K562 (cell line): ENCODE results near the gene FAM193A. TPM values are rescaled to one million over a fixed set of nuclear protein-coding genes. Genes with fewer than 3 reads are reported as not detected.

ENCODE experiments used
- ATAC-seq: fragments of 200-7000 bp; cut with Tn5 transposase; 3 replicates; pipeline ENCODE4 v1.9.1; 2020; ENCODE audit warnings: moderate library complexity
- BruUV-seq: library from RNA; stranded (reverse); fragments of 400-500 nt; replicated peaks from 2 replicates; lab custom pipeline; 2021; lab: Mats Ljungman, UMichigan
- CTCF ChIA-PET: fragments of 300-600 bp; formaldehyde crosslinking; extraction: SDS; loops from one replicate; lab custom pipeline; 2021; ENCODE audit warnings: low intra/inter-chr PET ratio; lab: Yijun Ruan, JAX
- POLR2A ChIA-PET: fragments of 300-600, 350-650 bp; sonication (Branson Sonifier 250); formaldehyde crosslinking; extraction: SDS; loops from one replicate; lab custom pipeline; 2021; ENCODE audit warnings: antibody characterized with exemption, inconsistent platforms; lab: Yijun Ruan, JAX
- DNase-seq, 4 experiments: peaks; one replicate each; pipeline versions ENCODE4 v3.0.0 to v3.0.0-alpha.2; 2011 to 2018; ENCODE audit warnings: low spot score in 3 of 4, mixed read lengths in 3 of 4; ENCODE audit errors: extremely low read depth in 1 of 4
- FAIRE-seq: peaks from 2 replicates; lab custom pipeline; 2011; peaks lifted over from hg19 to GRCh38; lab: Jason Lieb, UNC
- H2AFZ ChIP-seq: 2 replicates; pipeline ENCODE4 v1.6.0; 2011; ENCODE audit warnings: low read depth, low read length, control low read depth, inconsistent platforms
- H3K27ac ChIP-seq: fragments of 200-600 bp; 3 replicates; pipeline ENCODE4 v1.8.0; 2011; ENCODE audit warnings: low read depth, mild to moderate bottlenecking, control low read depth, inconsistent platforms, low read length, moderate library complexity, mixed read lengths; ENCODE audit errors: extremely low read depth
- H3K27me3 ChIP-seq, 2 experiments: fragments of 300-600 bp in 1 of 2; 2 replicates in 1 of 2; 3 replicates in 1 of 2; pipeline versions ENCODE4 v1.6.0 to v1.8.0; 2011; ENCODE audit warnings: inconsistent platforms in 2 of 2, low read length in 2 of 2, mild to moderate bottlenecking in 1 of 2, mixed read lengths in 1 of 2, moderate library complexity in 1 of 2; ENCODE audit not compliant: control insufficient read depth in 2 of 2, insufficient read depth in 2 of 2
- H3K36me3 ChIP-seq: fragments of 300-600 bp; 3 replicates; pipeline ENCODE4 v1.8.0; 2011; ENCODE audit warnings: mild to moderate bottlenecking, low read length, inconsistent platforms; ENCODE audit not compliant: control insufficient read depth, insufficient read depth
- H3K4me1 ChIP-seq, 2 experiments: fragments of 200-600 bp in 1 of 2; replicated peaks in 1 of 2; 2 replicates in 1 of 2; 3 replicates in 1 of 2; pipeline versions ENCODE4 v1.5.1 to v1.8.0; 2011; ENCODE audit warnings: inconsistent platforms in 2 of 2, low read length in 2 of 2, mild to moderate bottlenecking in 1 of 2, mixed read lengths in 1 of 2, moderate library complexity in 1 of 2; ENCODE audit not compliant: control insufficient read depth in 2 of 2, insufficient read depth in 2 of 2
- H3K4me2 ChIP-seq: 2 replicates; pipeline ENCODE4 v1.6.1; 2011; ENCODE audit warnings: low read length, control low read depth, inconsistent platforms, mixed read lengths; ENCODE audit not compliant: insufficient read depth
- H3K4me3 ChIP-seq: fragments of 200-600 bp; sonication (generic), shearing (Covaris generic); 2 replicates; pipeline ENCODE4 v1.5.1; 2016; ENCODE audit warnings: control low read depth, inconsistent platforms
- H3K79me2 ChIP-seq: fragments of 200-600 bp; 3 replicates; pipeline ENCODE4 v1.8.0; 2011; ENCODE audit warnings: low read length, inconsistent platforms; ENCODE audit not compliant: control insufficient read depth, insufficient read depth
- H3K9ac ChIP-seq, 2 experiments: 2 replicates each; pipeline versions ENCODE4 v1.6.0 to v1.6.1; 2011; ENCODE audit warnings: low read depth in 2 of 2, low read length in 2 of 2, control low read depth in 1 of 2, inconsistent platforms in 1 of 2, mild to moderate bottlenecking in 1 of 2, mixed read lengths in 1 of 2; ENCODE audit not compliant: insufficient read depth in 1 of 2
- H3K9me1 ChIP-seq: one replicate; pipeline ENCODE4 v1.6.0; 2011; ENCODE audit warnings: inconsistent platforms, mild to moderate bottlenecking, low read length, moderate library complexity; ENCODE audit not compliant: control insufficient read depth, insufficient read depth
- H3K9me3 ChIP-seq: replicated peaks from 2 replicates; pipeline ENCODE4 v1.5.1; 2011; ENCODE audit warnings: low read depth, low read length, inconsistent platforms; ENCODE audit not compliant: control insufficient read depth, insufficient read depth
- H4K20me1 ChIP-seq: replicated peaks from 2 replicates; pipeline ENCODE4 v1.6.1; 2011; ENCODE audit warnings: low read length, inconsistent platforms, mixed read lengths; ENCODE audit not compliant: control insufficient read depth, insufficient read depth
- CHD1 ChIP-seq: fragments of 200-600 bp; sonication (generic); IDR thresholded peaks from one replicate; pipeline ENCODE4 v1.6.1; 2012; ENCODE audit warnings: mild to moderate bottlenecking, moderate library complexity, low read length, inconsistent platforms
- NR3C1 ChIP-seq: sonication (generic); formaldehyde crosslinking; IDR thresholded peaks from 2 replicates; pipeline ENCODE4 v1.8.1; 2022; ENCODE audit warnings: missing genetic modification reagents
- RBM34 ChIP-seq: fragments of 200-400 bp; formaldehyde crosslinking; IDR thresholded peaks from 2 replicates; pipeline ENCODE4 v1.6.1; 2018; ENCODE audit warnings: low read length, borderline replicate concordance; ENCODE audit not compliant: insufficient read depth
- SETDB1 ChIP-seq: IDR thresholded peaks from one replicate; pipeline ENCODE4 v1.6.1; 2012; ENCODE audit warnings: low read length, control low read depth, inconsistent platforms
- TARDBP ChIP-seq: fragments of 450-650 bp; IDR thresholded peaks from 2 replicates; pipeline ENCODE4 v1.6.1; 2016
- TGIF2 ChIP-seq: sonication (generic); formaldehyde crosslinking; IDR thresholded peaks from 2 replicates; pipeline ENCODE4 v1.8.1; 2022; ENCODE audit warnings: mild to moderate bottlenecking, missing genetic modification reagents, moderate library complexity
- YY1 ChIP-seq, 3 experiments: IDR thresholded peaks; 2 replicates each; pipeline ENCODE4 v1.6.1; 2011; ENCODE audit warnings: low read length in 2 of 3, mild to moderate bottlenecking in 2 of 3, moderate library complexity in 2 of 3, borderline replicate concordance in 1 of 3, control low read depth in 1 of 3, low read depth in 1 of 3; ENCODE audit not compliant: insufficient read depth in 3 of 3, insufficient replicate concordance in 2 of 3, control insufficient read depth in 1 of 3, insufficient read length in 1 of 3; ENCODE audit errors: extremely low read depth in 1 of 3
- ZNF165 ChIP-seq: fragments of 250-450 bp; sonication (Bioruptor Pico); IDR thresholded peaks from 2 replicates; pipeline ENCODE4 v1.4.0; 2020; ENCODE audit warnings: borderline replicate concordance
- ZNF431 ChIP-seq: sonication (generic); formaldehyde crosslinking; IDR thresholded peaks from 2 replicates; pipeline ENCODE4 v1.8.0; 2022; ENCODE audit warnings: mild to moderate bottlenecking, missing genetic modification reagents
- WGBS: fragments of 100-300 bp; shearing (Covaris generic); methylation state at CpG from one replicate; pipeline ENCODE4 v1.1.6; 2016; ENCODE audit warnings: low coverage, mixed read lengths; ENCODE audit not compliant: insufficient coverage; ENCODE audit errors: missing lambda C conversion rate; 5-methylcytosine and 5-hydroxymethylcytosine counted together
- in situ Hi-C: fragments of 300-500 bp; cut with MboI; formaldehyde crosslinking; loops from 4 replicates; pipeline ENCODE4 v1.15.0; 2018; ENCODE audit warnings: inconsistent platforms, mixed read lengths
- intact Hi-C: fragments of 100-400 bp; cut with micrococcal nuclease; formaldehyde crosslinking; loops from 2 replicates; pipeline ENCODE4 v1.14.2; 2022
- polyA plus RNA-seq, 8 experiments: library from polyadenylated mRNA; depleted of rRNA in 4 of 8; stranded (reverse) in 5 of 8; unstranded in 3 of 8; fragments of >200 nt; fragmentation: Nextera tagmentation in 2 of 8; fragmentation: Illumina TruSeq in 1 of 8; extraction: Ambion mirVana in 2 of 8; extraction: Trizol in 1 of 8; gene quantifications; 2 replicates each; pipeline versions ENCODE4 v1.2.1 to v1.2.3, GENCODE V29; 2011 to 2014; ENCODE audit warnings: inconsistent platforms in 1 of 8, missing spikeins in 1 of 8
- total RNA-seq, 7 experiments: library from RNA; depleted of rRNA in 6 of 7; stranded (reverse); fragments of >200 nt in 6 of 7; fragmentation: Illumina TruSeq in 2 of 7; extraction: Trizol in 2 of 7; gene quantifications; 2 replicates each; pipeline versions ENCODE4 v1.2.1 to v1.2.3, GENCODE V29; 2011 to 2021; ENCODE audit warnings: low replicate concordance in 1 of 7

The FAM193A gene
- total and polyA plus RNA-seq, 9 of the 15 experiments (the other 6 are each of a cell fraction or from before 2014, with no cell fraction given): 0.46 to 24.6 (median 9.6) TPM

- Histone ChIP-seq H3K4me3 (no peak overlapping the region), H3K9me3 (no peaks in the 10 kb centered on the region), H3K4me1 (no peaks in the 10 kb centered on the region), H3K79me2 (no peaks in the 10 kb centered on the region), H3K36me3 (peaks cover 67% of the 10 kb centered on the region), H3K9ac (no peak overlapping the region), H3K27ac (no peak overlapping the region), H4K20me1 (0 out of 2 replicates have a peak, but pooled peaks cover 3% of the 10 kb centered on the region), H3K27me3 (no peaks in the 10 kb centered on the region), H3K9me1 (no peaks in the 10 kb centered on the region), H2AFZ (no peak overlapping the region), H3K4me2 (no peak overlapping the region)
- TF ChIP-seq ZNF431 (no peak), ZNF165 (CRISPR knock-in tag) (no peak), SETDB1 (no peak), RBM34 (no peak), NR3C1 (CRISPR knock-in tag) (no peak), YY1 (IDR thresholded peaks at IDR 0.05; ENCODE audit: borderline replicate concordance in 1 of 3, control insufficient read depth in 1 of 3, extremely low read depth in 1 of 3, insufficient read depth in 3 of 3, insufficient read length in 1 of 3, insufficient replicate concordance in 2 of 3, low read depth in 1 of 3, low read length in 2 of 3) (no peak), CHD1 (no peak), TGIF2 (no peak), TARDBP (no peak)
- no peak for DNase-seq
- ChIA-PET POLR2A (no interaction called here), CTCF (no interaction called here)
- BruUV-seq: no TSS peak
- in situ Hi-C loops: no loop called here
- WGBS: 94% methylated on average over 7 of the region's 7 CpGs
- no peak for ATAC-seq
- intact Hi-C loops: no loop called here
- no peak for FAIRE-seq
These were observed 102.3 kb downstream of the FAM193A start for GRCh38 chr4:2638730-2639129.
